NCI-H2107 (cell line): Measurements from ENCODE around the gene ABCC12.

Source experiments
- DNase-seq: peaks from one replicate; lab custom pipeline; 2025; lab: John Stamatoyannopoulos, UW

The ABCC12 gene

GRCh38 chr16:48131201-48131935, 24.4 kb downstream of the ABCC12 start:
- no peak for DNase-seq

GRCh38 chr16:48129926-48130325, 25.9 kb downstream of the ABCC12 start:
- no peak for DNase-seq

DNA sequence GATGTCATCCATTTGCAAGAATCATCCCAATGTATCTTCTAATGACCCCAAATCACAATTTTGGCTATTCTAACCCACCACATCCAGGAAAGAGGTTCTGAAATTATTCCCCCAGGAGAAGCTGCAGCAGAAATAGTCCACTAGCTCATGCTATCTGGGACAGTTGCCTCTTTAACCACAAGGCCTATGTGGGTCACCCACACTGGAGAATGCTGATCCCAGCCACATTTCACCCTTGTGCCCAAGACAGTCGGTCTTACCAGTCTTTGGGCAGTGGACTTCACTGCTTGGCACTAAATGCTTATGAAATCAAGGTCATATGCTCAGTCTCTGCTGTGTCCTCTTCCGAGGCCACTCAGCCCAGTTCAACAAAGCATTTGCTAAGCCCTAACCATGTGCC, 27.0 kb downstream of the ABCC12 start:
- no peak for DNase-seq

GRCh38 chr16:48126801-48127644, 28.8 kb downstream of the ABCC12 start:
- DNase-seq: peak; percentile 76

DNA sequence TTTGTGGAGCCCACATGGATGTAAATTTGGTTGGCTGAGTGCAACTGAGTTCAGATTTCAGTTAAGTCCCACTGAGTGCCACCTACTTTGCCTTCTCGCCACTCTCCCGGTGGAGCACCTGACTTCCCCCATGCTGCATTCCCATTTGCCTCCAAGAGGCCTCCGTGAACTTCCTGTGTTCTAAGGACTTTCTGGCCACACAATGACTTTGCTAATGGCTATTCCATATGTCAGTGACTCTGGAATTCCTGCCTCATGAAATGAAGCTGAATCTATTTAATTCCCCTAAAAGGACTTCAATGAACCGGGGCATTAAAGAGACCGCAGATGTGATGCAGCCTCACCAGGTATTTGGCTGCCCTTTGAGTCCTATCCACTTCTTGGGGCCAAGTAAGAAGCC, 29.9 kb downstream of the ABCC12 start:
- no peak for DNase-seq

GRCh38 chr16:48124266-48124665, 31.5 kb downstream of the ABCC12 start:
- no peak for DNase-seq

DNA sequence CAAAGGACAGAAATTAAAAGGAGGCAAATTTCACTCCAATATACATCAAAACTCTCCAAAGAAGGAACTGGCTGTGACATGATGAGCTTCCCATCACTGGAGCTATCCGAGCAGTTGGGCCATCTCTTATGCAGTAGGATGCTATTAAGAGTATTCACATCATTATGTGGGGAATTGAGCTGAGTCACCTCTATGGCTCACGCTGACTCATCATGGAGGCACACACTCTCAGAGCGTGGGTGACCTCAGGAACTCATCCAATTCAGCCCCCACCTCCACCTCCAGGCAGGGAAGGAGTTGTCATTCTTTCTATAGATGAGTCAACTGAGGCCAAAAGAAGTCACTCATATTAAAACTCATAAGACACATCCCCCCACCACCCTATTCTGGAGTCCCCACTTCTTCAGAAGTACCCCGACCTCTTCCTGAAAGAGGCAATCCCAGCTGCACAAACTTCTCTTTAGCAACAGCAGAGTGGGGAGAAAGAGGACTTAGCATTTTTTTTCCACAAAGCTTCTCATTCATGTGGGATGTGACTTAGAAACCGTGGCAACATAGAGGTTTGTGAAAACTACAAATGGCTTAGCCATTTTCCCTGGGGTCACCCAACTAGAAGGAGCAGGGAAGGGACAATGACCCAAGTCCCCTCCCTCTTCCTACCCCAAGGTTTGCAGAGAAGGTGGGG, 32.5 kb downstream of the ABCC12 start:
- DNase-seq: no peak

DNA sequence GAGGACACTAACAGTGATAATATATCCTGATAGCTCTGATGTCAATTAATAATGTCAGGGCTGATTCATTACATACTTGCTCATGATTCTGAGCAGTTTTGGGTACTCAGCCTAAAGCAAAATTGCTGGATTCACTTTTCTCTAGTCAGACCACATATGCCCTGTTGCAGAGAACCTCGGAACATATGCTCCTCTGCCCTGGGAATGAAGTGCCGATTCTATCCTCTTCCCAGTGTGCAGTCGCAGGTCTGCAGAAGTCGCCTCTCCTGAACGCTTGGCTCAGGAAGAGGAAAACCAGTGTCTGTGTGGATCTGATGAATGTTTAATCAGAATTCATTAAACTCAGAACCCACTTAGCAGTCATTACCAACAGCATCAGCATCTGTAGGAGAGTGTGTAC, 34.5 kb downstream of the ABCC12 start:
- DNase-seq: no peak

- no peak for DNase-seq
Observed at GRCh38 chr16:48118841-48119240, 37.0 kb downstream of the ABCC12 start.

- no peak for DNase-seq
Observed at GRCh38 chr16:48117217-48118105, 38.3 kb downstream of the ABCC12 start.

DNA sequence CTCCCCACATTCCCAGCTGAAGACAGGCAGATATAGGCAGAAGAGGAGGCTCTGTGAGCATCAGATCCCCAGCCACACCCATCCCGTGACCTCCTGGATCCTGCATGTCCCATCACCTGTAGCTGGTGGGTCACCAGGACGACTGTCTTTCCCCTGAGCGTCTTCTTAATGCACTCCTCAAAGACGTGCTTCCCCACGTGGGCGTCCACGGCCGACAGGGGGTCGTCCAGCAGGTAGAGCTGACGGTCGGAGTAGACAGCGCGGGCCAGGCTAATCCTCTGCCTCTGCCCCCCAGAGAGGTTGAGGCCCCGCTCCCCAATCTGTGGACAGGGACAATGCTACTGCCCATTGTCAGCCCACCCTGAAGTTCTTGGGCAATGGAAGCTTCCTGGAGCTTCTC, 40.5 kb downstream of the ABCC12 start:
- DNase-seq: no peak

DNA sequence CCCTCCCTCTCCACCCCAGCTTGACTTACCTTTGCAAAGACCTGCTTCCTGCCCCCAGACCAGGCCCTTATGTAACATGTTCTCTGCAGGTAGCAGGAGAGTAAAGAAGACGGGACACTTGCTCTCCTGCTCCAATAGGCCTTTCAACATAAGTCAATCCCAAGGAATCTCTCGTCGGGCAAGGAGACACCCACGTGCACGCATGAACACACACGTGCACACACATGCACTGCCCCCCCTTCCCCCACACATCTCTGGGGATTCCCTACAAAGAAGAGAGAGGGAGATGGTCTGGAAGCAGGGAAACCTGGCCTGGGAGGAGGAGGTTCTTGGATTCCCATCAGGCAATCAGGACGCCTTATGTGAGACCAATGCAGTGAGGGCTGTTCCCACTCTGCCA, 41.4 kb downstream of the ABCC12 start:
- no peak for DNase-seq

GRCh38 chr16:48113471-48113870, 42.3 kb downstream of the ABCC12 start:
- no peak for DNase-seq

DNA sequence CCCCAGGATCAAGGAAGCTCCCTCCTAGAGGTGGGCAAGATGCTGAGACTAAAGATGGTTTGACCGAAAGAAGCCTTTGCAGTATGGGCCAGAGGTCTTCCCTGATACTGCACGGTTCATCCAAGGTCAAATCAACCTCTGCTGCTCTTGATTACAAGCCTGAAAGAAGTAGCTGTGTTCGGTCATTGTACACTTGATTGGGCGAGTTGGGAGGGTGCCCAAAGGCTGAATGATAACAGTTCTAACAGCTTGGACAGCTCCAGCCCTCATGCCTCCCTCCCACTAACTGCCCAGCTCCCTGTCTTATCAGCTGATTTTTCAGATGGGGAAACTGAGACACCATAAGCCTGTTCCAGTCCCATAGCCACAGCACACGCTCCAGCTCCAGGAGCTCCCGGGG, 42.8 kb downstream of the ABCC12 start:
- DNase-seq: no peak

- no peak for DNase-seq
Observed at GRCh38 chr16:48112600-48112999, 43.2 kb downstream of the ABCC12 start.

DNA sequence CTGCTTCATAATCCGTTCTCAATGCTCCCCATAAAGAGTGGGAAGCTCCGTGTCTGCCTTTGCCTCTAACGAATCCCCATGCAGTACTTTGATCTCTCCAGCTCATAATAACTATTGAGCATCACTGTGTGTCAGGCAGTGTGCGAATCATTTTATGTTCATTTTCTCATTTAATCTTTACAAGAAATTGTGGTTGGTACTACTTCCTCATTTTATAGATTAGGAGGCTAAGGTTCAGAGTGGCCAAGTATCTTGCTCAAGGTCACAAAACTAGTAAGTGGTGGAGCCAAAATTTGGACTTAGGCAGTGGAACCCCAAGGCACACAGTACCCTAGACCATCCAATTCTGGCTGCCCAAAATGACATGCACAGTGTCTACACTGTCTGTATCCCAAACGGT, 44.8 kb downstream of the ABCC12 start:
- no peak for DNase-seq

DNA sequence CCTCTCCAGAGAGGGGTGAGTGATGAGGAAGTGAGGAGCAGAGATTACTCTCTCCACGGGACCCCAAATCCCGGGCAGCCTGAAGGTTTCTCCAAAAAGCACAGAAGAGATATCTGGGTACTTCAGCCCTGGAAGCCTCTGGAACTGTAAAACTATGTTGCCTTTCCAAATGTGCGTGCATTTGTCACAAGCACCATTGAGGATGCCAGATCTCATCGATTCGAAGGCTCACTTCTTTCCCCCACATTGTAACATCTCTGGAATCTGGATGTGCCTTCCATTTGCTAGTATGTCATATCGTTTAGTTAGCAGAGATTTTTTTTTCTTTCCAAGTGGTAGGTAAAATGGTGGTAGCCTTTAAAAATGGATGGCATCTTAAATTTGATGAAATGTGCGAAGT, 45.8 kb downstream of the ABCC12 start:
- no peak for DNase-seq

- DNase-seq: no peak
Observed at GRCh38 chr16:48109475-48109874, 46.3 kb downstream of the ABCC12 start.

DNA sequence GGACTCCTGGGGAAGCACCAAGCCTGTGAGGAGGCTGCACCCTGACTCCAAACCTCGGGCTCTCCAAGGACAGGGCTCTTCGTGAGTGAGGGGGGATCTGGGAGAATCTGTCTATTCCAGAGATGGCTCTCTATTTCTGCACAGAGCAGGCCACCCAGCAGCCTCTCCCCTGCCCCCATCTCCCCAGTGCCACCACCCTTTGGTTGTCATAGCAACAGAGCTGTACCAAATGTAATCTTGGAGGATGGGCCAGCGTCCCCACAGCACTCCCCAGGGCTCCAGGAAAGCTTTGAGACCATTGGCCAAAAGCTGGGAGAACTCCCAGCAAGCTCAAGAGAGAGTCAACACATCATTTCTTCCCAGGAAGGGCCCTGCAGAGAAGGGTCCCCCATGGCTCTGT, 49.3 kb downstream of the ABCC12 start:
- no peak for DNase-seq
